Spleen (tissue), 11 donors: ENCODE results near the gene GNG7. TPM values are rescaled to one million over a fixed set of nuclear protein-coding genes. Genes with fewer than 3 reads are reported as not detected.
"Not testable (repeated sequence)": the region's sequence is repeated elsewhere in the genome, so short reads cannot be mapped to it uniquely, and the experiment has no call there.

ENCODE experiments used
- DNase-seq: peaks from one replicate; pipeline ENCODE4 v3.0.0-alpha.2; 2020
- H3K27ac ChIP-seq, 8 donors: fragments of 200-600 bp; sonication (generic) in 7 of 8; 1 replicate in 4 of 8; 2 replicates in 4 of 8; pipeline versions ENCODE4 v1.5.0 to v1.8.0; 2016 to 2021; ENCODE audit warnings: inconsistent platforms in 4 of 8, mild to moderate bottlenecking in 4 of 8, moderate library complexity in 1 of 8
- H3K27me3 ChIP-seq, 7 donors: fragments of 200-600 bp; sonication (generic) in 6 of 7; replicated peaks in 1 of 7; 1 replicate in 4 of 7; 2 replicates in 3 of 7; pipeline versions ENCODE4 v1.5.0 to v1.8.0; 2016 to 2021; ENCODE audit warnings: inconsistent platforms in 3 of 7, mild to moderate bottlenecking in 1 of 7
- H3K36me3 ChIP-seq, 6 donors: fragments of 200-600 bp; sonication (generic) in 5 of 6; 1 replicate in 4 of 6; 2 replicates in 2 of 6; pipeline versions ENCODE4 v1.5.0 to v1.8.0; 2016 to 2021; ENCODE audit warnings: inconsistent platforms in 2 of 6
- H3K4me1 ChIP-seq, 6 donors: fragments of 200-600 bp; sonication (generic) in 5 of 6; 1 replicate in 3 of 6; 2 replicates in 3 of 6; pipeline versions ENCODE4 v1.5.0 to v1.8.0; 2016 to 2021; ENCODE audit warnings: inconsistent platforms in 3 of 6
- H3K4me3 ChIP-seq, 8 donors: fragments of 200-600 bp; sonication (generic) in 7 of 8; 1 replicate in 4 of 8; 2 replicates in 4 of 8; pipeline versions ENCODE4 v1.5.0 to v1.8.0; 2016 to 2021; ENCODE audit warnings: inconsistent platforms in 4 of 8, mild to moderate bottlenecking in 4 of 8, moderate library complexity in 2 of 8
- H3K9me3 ChIP-seq, 8 donors: fragments of 200-600 bp; sonication (generic) in 7 of 8; 1 replicate in 4 of 8; 2 replicates in 4 of 8; pipeline versions ENCODE4 v1.5.0 to v1.8.0; 2016 to 2021; ENCODE audit warnings: inconsistent platforms in 4 of 8
- CTCF ChIP-seq, 11 experiments: fragments of 200-600 bp in 7 of 11; fragments of 450-650 bp in 4 of 11; sonication (generic) in 4 of 11; IDR thresholded peaks in 8 of 11; conservative IDR thresholded peaks in 3 of 11; 1 replicate in 7 of 11; 2 replicates in 4 of 11; pipeline versions ENCODE4 v1.4.0 to v1.8.0; 2016 to 2021; ENCODE audit warnings: antibody characterized with exemption in 11 of 11, inconsistent platforms in 4 of 11, mild to moderate bottlenecking in 1 of 11
- POLR2A ChIP-seq, 3 donors: fragments of 450-650 bp; IDR thresholded peaks; one replicate each; pipeline ENCODE4 v1.5.1; 2017; ENCODE audit warnings: antibody characterized with exemption in 3 of 3, mild to moderate bottlenecking in 1 of 3
- POLR2AphosphoS5 ChIP-seq, 3 donors: sonication (generic); formaldehyde crosslinking; IDR thresholded peaks; one replicate each; pipeline ENCODE4 v1.5.1; 2017; ENCODE audit warnings: antibody characterized with exemption in 3 of 3
- WGBS, 5 donors: extraction: QIAGEN DNeasy Blood & Tissue Kit in 3 of 5; methylation state at CpG; one replicate each; pipeline versions ENCODE4 v1.1.5 to v1.1.7; 2013 to 2018; 5-methylcytosine and 5-hydroxymethylcytosine counted together
- intact Hi-C: fragments of 100-400 bp; cut with DNase I; formaldehyde crosslinking; loops from one replicate; pipeline ENCODE4 v1.15.0; 2023; ENCODE audit warnings: low total_unique reads
- polyA plus RNA-seq, 3 donors: library from polyadenylated mRNA; stranded (reverse); fragments of 200-250 nt; gene quantifications; one replicate each; pipeline ENCODE4 v1.2.1, GENCODE V29; 2013
- total RNA-seq, 7 donors: library from RNA; depleted of rRNA in 3 of 7; stranded (reverse); fragments of >200 nt in 3 of 7; fragmentation: NEBNext Ultra II Directional in 4 of 7; extraction: Animal tissue kit (Norgen Biotek cat#: 25700) in 4 of 7; gene quantifications; one replicate each; pipeline versions ENCODE4 v1.1.0 to v1.2.1, GENCODE V29; 2016 to 2021
- donor health status: healthy with polysubstance abuse.
- donor health status: DM: no; HTN: no; CAD: no; lungs with moderate emphysema.
- donor health status: DM: no; HTN: no; CAD: no.
- donor health status: Bipolar disorder and iron deficiency.
- donor health status: healthy.
- donor health status: DM: no; HTN: no; CAD: no.
- donor health status: DM: yes; HTN: yes; CAD: no.

Gene GNG7
- total and polyA plus RNA-seq, 10 donors: 17.2 to 34.6 (median 18.9) TPM

- peak overlapping the region in 7 of 8 donors; percentile 88 to 97 (median 92) for H3K27ac ChIP-seq
- intact Hi-C loops: no loop called here
- TF ChIP-seq POLR2A (IDR thresholded peaks at IDR 0.05): no peak
- TF ChIP-seq POLR2AphosphoS5 (IDR thresholded peaks at IDR 0.05): peak in 2 of 3 donors; percentile 76 to 84
- peaks cover 51 to 100% (median 93%) of the 10 kb centered on the region in 6 donors for H3K4me1 ChIP-seq
- peaks cover 0 to 7% (median 2%) of the 10 kb centered on the region in 8 donors for H3K9me3 ChIP-seq
- DNase-seq: peak; percentile 87
- H3K27me3 ChIP-seq: no peaks in the 10 kb centered on the region
- 53 to 77% (median 55%) methylated on average over 9 of the region's 9 CpGs for WGBS, 5 donors
- no peaks in the 10 kb centered on the region for H3K36me3 ChIP-seq
- H3K4me3 ChIP-seq: peak overlapping the region in 1 of 8 donors; percentile 52
These were observed 77.1 kb downstream of the GNG7 start for GRCh38 chr19:2625434-2625833.

- no peaks in the 10 kb centered on the region for H3K36me3 ChIP-seq
- peak overlapping the region; percentile 10 to 97 (median 92) for H3K27ac ChIP-seq
- intact Hi-C loops: no loop called here
- TF ChIP-seq POLR2A (IDR thresholded peaks at IDR 0.05) (no peak), POLR2AphosphoS5 (IDR thresholded peaks at IDR 0.05) (peak in 2 of 3 donors; percentile 42 to 49), CTCF (IDR thresholded peaks at IDR 0.05 in 8 of 11, conservative IDR thresholded peaks at IDR 0.05 in 3 of 11) (no peak)
- peaks cover 51 to 100% (median 92%) of the 10 kb centered on the region in 6 donors for H3K4me1 ChIP-seq
- peak overlapping the region in 2 of 8 donors; percentile 7 to 52 for H3K4me3 ChIP-seq
- peaks cover 0 to 3% (median 0%) of the 10 kb centered on the region in 8 donors for H3K9me3 ChIP-seq
- no peaks in the 10 kb centered on the region for H3K27me3 ChIP-seq
- DNase-seq: peak; percentile 87
- 27 to 46% (median 38%) methylated on average over 6 to 11 of the region's 11 CpGs for WGBS, 5 donors
These were observed 77.9 kb downstream of the GNG7 start for GRCh38 chr19:2624537-2625091.

- no peak for TF ChIP-seq POLR2A (IDR thresholded peaks at IDR 0.05)
- TF ChIP-seq POLR2AphosphoS5 (IDR thresholded peaks at IDR 0.05): peak in 1 of 3 donors; percentile 39
- H3K27me3 ChIP-seq: no peaks in the 10 kb centered on the region
- DNase-seq: no peak
- H3K9me3 ChIP-seq: peaks cover 0 to 3% (median 0%) of the 10 kb centered on the region in 8 donors
- intact Hi-C loops: no loop called here
- peaks cover 59 to 100% (median 92%) of the 10 kb centered on the region in 6 donors for H3K4me1 ChIP-seq
- H3K27ac ChIP-seq: peak overlapping the region in 7 of 8 donors; percentile 88 to 97 (median 92)
- H3K4me3 ChIP-seq: peak overlapping the region in 1 of 8 donors; percentile 25
- H3K36me3 ChIP-seq: no peaks in the 10 kb centered on the region
- WGBS, 5 donors: 68 to 83% (median 78%) methylated on average over 12 of the region's 12 CpGs
These were observed 78.7 kb downstream of the GNG7 start for GRCh38 chr19:2623798-2624197.

- H3K9me3 ChIP-seq, H3K27me3 ChIP-seq, intact Hi-C loops, H3K36me3 ChIP-seq: not testable (repeated sequence)
- peak in 1 of 11 experiments; percentile 26 for TF ChIP-seq CTCF (IDR thresholded peaks at IDR 0.05 in 8 of 11, conservative IDR thresholded peaks at IDR 0.05 in 3 of 11)
- Histone ChIP-seq H3K4me1 (peaks cover 65 to 100% (median 92%) of the 10 kb centered on the region in 6 donors), H3K4me3 (peak overlapping the region in 1 of 8 donors; percentile 62), H3K27ac (peak overlapping the region; percentile 88 to 97 (median 92))
- WGBS, 5 donors: 62 to 81% (median 74%) methylated on average over 37 to 40 of the region's 40 CpGs
- peak; percentile 88 for DNase-seq
These were observed 80.0 kb downstream of the GNG7 start for GRCh38 chr19:2622371-2622961.

- Histone ChIP-seq H3K4me3 (peak overlapping the region in 1 of 8 donors; percentile 52), H3K27ac (peak overlapping the region; percentile 46 to 97 (median 92)), H3K36me3 (no peaks in the 10 kb centered on the region), H3K9me3 (peaks cover 0 to 6% (median 2%) of the 10 kb centered on the region in 8 donors), H3K4me1 (peaks cover 53 to 100% (median 88%) of the 10 kb centered on the region in 6 donors), H3K27me3 (no peaks in the 10 kb centered on the region)
- no peak for DNase-seq
- 76 to 85% (median 80%) methylated on average over 6 of the region's 6 CpGs for WGBS, 5 donors
- TF ChIP-seq POLR2AphosphoS5 (IDR thresholded peaks at IDR 0.05) (no peak), POLR2A (IDR thresholded peaks at IDR 0.05) (no peak)
- intact Hi-C loops: no loop called here
These were observed 83.4 kb downstream of the GNG7 start for GRCh38 chr19:2619076-2619475.
